ENCODE results near the gene CAMK1G.

CAMK1G gene

DNA sequence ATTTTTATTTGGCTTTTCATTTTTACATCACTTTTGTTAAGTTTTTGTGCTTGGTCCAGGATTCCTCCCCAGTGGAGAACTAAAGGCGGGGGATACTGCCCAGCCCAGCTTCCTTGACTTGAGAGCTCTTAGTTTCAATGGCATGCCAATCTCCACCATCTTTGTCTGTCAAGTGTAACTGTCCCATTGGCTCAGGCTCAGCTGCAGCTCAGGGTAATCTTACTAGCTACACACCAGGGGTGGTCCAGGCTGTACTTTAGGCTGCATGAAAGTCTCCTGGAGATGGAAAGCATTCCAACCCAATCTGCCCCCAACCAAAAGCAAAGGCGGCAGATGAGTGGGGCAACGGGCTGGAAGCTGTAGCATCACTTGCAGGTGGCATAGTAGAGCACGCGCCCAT is 31.4 kb downstream of the CAMK1G start:
- H3K27me3 Mint-ChIP-seq (ENCODE audit: low read depth), result peaks cover 2% of the 10 kb centered on the region
- no peaks in the 10 kb centered on the region for H3K36me3 Mint-ChIP-seq (ENCODE audit: low read depth)
- H3K9me3 Mint-ChIP-seq, result no peaks in the 10 kb centered on the region
- no peak overlapping the region for H3K27ac Mint-ChIP-seq
- no peak for DNase-seq (ENCODE audit: low spot score)
- H3K4me1 Mint-ChIP-seq (ENCODE audit: low read depth), result peaks cover 3% of the 10 kb centered on the region
- H3K4me3 Mint-ChIP-seq, result no peak overlapping the region

DNA sequence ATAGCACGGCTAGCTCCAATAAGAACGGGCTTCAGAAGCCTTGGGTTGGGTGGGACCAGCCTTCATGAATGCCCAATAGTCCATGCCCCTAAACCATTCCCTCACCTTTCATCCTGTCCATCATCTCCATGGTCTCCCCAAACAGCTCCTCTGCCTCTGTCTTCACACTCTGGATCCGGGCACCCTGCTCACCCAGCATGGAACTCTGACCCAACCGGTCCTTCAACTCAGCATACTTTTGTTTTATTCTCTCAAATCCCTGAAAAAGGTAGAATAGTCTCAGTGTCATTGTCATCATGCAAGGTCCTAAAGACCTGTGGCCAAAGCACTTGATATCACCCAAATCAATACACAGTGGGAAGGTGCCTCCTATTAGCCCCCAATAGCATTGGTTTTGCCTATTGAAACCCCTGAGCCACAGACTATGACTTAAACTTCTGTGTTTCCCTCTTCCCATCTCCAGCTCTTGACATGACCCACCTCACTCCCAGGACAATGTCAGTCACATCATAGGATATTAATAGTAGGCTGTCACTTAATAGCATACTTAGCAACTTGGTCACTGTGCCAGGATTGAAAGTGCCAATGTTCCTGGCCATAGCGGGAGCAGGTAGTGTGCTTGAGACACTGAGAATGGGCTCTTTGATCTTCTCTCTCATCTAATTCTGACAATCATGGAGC is 33.0 kb downstream of the CAMK1G start:
- no peak for DNase-seq (ENCODE audit: low spot score)
- Mint-ChIP-seq H3K9me3 (no peaks in the 10 kb centered on the region), H3K27ac (no peak overlapping the region), H3K36me3 (ENCODE audit: low read depth) (no peaks in the 10 kb centered on the region), H3K4me1 (ENCODE audit: low read depth) (peaks cover 3% of the 10 kb centered on the region), H3K4me3 (no peak overlapping the region), H3K27me3 (ENCODE audit: low read depth) (peaks cover 2% of the 10 kb centered on the region)

DNA sequence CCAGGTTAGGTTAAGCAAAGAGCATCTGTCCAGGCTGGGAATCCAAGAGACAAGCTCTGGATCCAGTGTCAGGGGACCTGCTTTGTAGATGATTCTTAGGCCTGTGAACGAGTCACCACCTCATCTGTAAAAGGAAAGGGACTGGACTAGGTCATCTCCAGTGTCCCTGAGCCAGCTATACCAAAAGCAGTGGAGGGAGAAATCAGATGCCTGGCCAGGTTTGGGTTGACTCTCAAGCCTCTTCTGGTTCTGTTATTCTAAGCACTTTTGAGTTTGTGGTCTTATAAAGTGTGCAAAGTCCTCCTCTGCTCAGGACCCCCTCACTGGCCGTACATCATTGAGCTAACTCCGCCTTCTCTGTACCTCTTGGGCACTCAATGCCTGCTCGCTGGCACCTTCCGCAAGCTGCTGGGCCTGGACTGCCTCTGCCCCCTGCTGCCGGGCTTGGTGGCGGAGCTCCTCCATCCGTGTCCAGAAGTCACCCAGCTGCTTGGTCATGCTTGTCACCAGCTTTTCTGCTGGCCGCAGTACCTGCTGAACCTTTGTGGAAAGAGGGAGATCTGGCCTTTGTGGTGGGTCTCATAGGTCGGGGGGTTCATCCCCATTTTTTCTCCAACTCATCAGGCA is 33.6 kb downstream of the CAMK1G start:
- DNase-seq (ENCODE audit: low spot score), result no peak
- H3K4me3 Mint-ChIP-seq, result no peak overlapping the region

DNA sequence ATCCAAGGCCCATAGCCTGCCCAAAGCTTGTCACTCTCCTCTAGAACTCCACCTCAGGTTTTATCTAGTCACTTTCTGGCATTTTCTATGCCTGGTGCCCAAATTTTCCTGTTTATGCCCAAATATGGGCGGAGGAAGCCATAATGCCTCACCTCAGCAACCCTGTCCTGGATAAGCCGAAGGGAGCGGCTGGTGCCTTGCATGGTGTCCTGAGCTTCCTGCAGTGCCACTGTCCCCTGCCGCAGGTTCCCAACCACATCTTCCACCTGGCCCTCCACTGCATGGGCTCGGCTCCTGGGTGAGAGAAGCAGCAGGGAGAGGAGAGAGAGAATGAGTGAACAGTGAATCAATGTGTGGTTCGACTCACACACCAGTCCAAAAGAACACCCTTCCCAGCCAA is 34.2 kb downstream of the CAMK1G start:
- peaks cover 2% of the 10 kb centered on the region for H3K27me3 Mint-ChIP-seq (ENCODE audit: low read depth)
- H3K36me3 Mint-ChIP-seq (ENCODE audit: low read depth), result no peaks in the 10 kb centered on the region
- no peak overlapping the region for H3K27ac Mint-ChIP-seq
- H3K4me1 Mint-ChIP-seq (ENCODE audit: low read depth), result no peaks in the 10 kb centered on the region
- no peaks in the 10 kb centered on the region for H3K9me3 Mint-ChIP-seq
- no peak for DNase-seq (ENCODE audit: low spot score)
- no peak overlapping the region for H3K4me3 Mint-ChIP-seq

More for the DNA sequence above, 33.6 kb downstream of the CAMK1G start:
- H3K27ac Mint-ChIP-seq, result no peak overlapping the region
- H3K27me3 Mint-ChIP-seq (ENCODE audit: low read depth), result peaks cover 2% of the 10 kb centered on the region
- peaks cover 3% of the 10 kb centered on the region for H3K4me1 Mint-ChIP-seq (ENCODE audit: low read depth)
- no peaks in the 10 kb centered on the region for H3K9me3 Mint-ChIP-seq
- no peaks in the 10 kb centered on the region for H3K36me3 Mint-ChIP-seq (ENCODE audit: low read depth)

DNA sequence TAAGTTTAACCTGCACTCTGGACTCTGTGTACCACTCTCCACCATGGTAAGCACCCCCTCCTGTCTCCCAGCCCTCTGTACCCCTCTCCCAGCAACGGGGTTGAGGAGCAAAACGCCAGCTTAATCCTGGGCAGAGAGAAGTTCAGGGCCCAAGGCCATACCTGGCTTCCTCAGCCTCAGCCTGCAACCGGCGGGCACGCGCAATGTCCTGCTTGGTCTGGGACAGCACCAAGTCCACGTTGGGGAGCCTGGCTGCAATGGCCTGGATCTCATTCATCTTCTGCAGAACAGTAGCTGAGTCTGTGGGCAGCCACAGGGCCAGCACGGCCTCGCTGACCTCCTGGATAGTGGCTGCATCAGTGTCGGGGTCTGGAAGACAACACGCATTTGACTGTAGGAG is 34.8 kb downstream of the CAMK1G start:
- Mint-ChIP-seq H3K4me1 (ENCODE audit: low read depth) (no peaks in the 10 kb centered on the region), H3K9me3 (no peaks in the 10 kb centered on the region), H3K4me3 (no peak overlapping the region), H3K27me3 (ENCODE audit: low read depth) (peaks cover 2% of the 10 kb centered on the region), H3K36me3 (ENCODE audit: low read depth) (no peaks in the 10 kb centered on the region), H3K27ac (no peak overlapping the region)
- DNase-seq (ENCODE audit: low spot score), result no peak

DNA sequence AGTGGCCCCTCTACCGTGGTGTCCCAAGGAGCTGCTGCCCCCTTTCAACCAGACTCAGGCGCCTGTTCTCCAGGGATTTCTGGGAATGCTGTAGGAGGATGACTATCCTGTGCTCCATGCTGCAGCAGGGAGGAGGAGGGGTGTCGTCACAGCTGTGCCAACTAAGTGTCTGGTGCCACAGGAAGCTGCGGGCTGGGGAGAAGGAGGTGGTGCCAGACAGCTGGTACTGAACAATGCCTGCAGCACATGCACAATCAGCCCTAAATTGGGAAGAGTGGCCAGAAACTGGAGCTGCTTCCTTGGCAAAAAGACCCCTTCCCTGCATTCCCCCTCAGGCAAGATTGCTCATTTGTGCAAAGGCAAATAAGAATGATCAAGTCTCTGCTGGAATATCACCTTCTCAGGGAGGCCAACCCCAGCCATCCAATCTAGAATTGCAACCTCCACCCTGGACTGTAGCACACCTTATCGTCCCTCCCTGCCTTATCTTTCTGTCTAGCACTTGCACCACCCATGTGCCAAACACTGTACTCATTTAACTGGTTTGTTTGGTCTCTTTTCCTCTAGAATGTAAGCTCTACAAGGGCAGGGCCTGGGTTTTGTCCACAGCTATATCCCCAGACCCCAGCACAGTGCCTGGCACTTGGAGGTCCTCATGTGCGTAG is 35.4 kb downstream of the CAMK1G start:
- H3K27me3 Mint-ChIP-seq (ENCODE audit: low read depth), result no peaks in the 10 kb centered on the region
- no peaks in the 10 kb centered on the region for H3K36me3 Mint-ChIP-seq (ENCODE audit: low read depth)
- no peak overlapping the region for H3K4me3 Mint-ChIP-seq
- DNase-seq (ENCODE audit: low spot score), result no peak
- H3K9me3 Mint-ChIP-seq, result no peaks in the 10 kb centered on the region
- no peaks in the 10 kb centered on the region for H3K4me1 Mint-ChIP-seq (ENCODE audit: low read depth)
- no peak overlapping the region for H3K27ac Mint-ChIP-seq

DNA sequence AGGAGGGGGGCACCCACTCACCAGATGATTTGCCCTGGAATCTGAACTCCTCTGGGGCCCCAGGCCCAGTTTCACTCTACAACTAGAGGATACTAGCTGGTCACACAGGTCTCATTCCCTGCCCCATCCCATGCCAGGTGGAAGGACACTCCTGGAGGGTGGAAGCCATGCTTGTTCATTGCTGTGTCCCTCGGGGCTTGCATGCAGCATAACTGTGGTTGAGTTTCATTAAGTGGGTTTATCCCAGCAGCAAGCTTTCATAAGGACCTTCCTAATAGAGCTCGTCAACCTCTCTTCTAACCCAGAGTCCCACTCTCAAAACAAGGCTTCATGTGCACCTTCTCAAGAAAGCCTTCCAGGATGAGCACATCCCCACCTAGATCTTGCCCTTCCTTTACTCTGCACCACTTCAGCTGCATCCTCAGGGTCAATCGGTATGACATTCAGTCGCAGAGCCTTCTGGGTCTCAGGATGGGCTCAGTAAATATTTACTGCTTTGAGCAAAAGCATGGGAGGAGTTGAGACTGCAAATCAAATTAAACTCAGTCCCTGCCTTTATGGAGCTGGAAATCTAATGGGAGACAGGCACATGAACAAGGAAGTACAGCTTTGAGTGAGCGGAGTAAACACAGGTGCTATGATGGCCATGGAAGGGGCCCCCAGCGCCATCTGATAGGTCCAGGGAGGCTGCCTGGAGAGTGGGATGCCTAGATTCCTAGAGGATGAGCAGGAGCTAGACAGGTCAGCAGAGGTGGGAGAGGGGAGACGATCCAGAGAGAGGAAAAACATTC is 36.4 kb downstream of the CAMK1G start:
- H3K27me3 Mint-ChIP-seq (ENCODE audit: low read depth), result no peaks in the 10 kb centered on the region
- no peaks in the 10 kb centered on the region for H3K9me3 Mint-ChIP-seq
- no peaks in the 10 kb centered on the region for H3K36me3 Mint-ChIP-seq (ENCODE audit: low read depth)
- H3K27ac Mint-ChIP-seq, result no peak overlapping the region
- no peak for DNase-seq (ENCODE audit: low spot score)
- H3K4me3 Mint-ChIP-seq, result no peak overlapping the region
- no peaks in the 10 kb centered on the region for H3K4me1 Mint-ChIP-seq (ENCODE audit: low read depth)

DNA sequence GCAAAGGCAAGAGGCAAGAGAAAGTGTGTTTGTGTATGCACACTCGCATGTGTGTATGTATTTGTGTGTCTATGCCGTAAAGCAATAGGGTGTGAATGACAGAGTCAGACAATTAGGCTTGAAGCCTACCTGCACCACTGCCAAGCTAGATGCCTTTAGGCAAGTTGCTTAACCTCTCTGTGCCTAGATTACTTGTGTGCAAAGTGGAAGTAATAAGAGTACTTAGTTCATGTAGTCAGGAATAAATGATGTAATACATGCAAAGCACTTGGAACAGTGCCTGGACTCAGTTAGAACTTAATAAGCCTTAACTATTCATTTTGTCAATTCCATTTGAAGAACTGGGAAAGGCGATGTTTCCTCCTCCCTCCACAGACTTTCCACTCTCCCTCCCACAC is 37.0 kb downstream of the CAMK1G start:
- no peak for DNase-seq (ENCODE audit: low spot score)
- Mint-ChIP-seq H3K4me3 (no peak overlapping the region), H3K9me3 (no peaks in the 10 kb centered on the region), H3K4me1 (ENCODE audit: low read depth) (no peaks in the 10 kb centered on the region), H3K27me3 (ENCODE audit: low read depth) (no peaks in the 10 kb centered on the region), H3K27ac (no peak overlapping the region), H3K36me3 (ENCODE audit: low read depth) (no peaks in the 10 kb centered on the region)

DNA sequence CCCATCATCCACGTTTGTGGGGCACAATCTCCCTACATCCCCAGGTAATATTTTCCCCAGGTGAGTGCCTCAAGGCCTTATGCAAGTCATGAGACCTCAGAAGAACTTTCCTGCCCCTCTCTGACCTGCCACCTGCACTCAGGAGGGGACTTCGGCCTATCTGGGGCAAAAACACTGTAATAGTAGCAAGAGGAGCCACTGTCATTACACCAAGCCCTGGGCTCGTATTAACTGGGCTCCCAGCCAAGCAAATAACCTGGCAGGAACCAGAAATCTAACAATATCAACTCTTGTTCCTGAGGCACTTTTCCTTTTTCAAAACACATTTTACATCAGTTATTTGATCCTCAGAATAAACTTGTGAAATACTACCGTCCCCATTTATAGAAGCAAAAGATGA is 37.8 kb downstream of the CAMK1G start:
- Mint-ChIP-seq H3K4me3 (no peak overlapping the region), H3K4me1 (ENCODE audit: low read depth) (no peaks in the 10 kb centered on the region), H3K9me3 (no peaks in the 10 kb centered on the region), H3K27me3 (ENCODE audit: low read depth) (no peaks in the 10 kb centered on the region), H3K36me3 (ENCODE audit: low read depth) (no peaks in the 10 kb centered on the region), H3K27ac (no peak overlapping the region)
- DNase-seq (ENCODE audit: low spot score), result no peak

DNA sequence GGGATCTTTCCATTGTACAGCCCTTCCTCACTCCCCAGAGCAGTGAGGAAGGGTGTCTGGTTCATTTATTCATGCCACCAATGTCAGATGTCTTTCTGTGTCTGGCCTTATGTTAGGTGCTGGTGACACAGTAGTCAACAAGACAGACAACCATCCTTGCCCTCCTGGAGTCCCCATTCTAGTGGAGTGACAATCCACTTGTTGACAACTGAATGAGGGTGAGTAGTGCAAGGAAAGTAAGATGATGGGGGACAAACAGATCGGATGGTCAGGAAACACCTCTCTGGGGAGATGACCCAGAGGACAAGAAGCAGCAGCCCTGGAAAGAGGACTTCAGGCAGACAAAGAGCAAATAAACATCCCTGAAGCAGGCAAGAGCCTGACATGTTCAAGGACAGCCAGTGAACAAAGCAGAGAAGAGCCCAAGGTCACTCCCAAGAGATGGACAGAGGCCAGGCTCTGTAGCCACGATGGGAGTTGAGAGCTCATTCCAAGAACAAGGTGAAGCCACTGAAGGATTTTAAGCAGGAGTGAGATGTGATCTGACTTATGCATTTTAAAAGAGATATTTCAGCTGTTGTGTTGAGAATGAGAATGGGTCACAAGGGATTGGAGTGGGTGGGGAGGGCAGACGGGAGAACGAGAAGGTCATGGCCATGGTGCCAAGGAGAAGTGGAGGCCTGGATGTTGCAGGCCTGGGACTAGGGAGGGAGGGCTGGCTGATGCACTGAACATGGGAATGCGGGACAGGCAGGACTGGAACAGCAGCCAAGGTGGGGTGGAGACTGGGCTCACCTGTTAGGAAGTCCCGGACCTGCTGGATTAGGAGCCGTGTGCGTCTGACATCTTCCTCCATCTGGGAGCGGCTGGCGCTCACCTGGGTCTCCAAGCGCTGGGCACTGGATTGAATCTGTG is 38.5 kb downstream of the CAMK1G start:
- Mint-ChIP-seq H3K27ac (no peak overlapping the region), H3K9me3 (no peaks in the 10 kb centered on the region), H3K27me3 (ENCODE audit: low read depth) (no peaks in the 10 kb centered on the region), H3K4me1 (ENCODE audit: low read depth) (no peaks in the 10 kb centered on the region), H3K36me3 (ENCODE audit: low read depth) (no peaks in the 10 kb centered on the region), H3K4me3 (no peak overlapping the region)
- no peak for DNase-seq (ENCODE audit: low spot score)

DNA sequence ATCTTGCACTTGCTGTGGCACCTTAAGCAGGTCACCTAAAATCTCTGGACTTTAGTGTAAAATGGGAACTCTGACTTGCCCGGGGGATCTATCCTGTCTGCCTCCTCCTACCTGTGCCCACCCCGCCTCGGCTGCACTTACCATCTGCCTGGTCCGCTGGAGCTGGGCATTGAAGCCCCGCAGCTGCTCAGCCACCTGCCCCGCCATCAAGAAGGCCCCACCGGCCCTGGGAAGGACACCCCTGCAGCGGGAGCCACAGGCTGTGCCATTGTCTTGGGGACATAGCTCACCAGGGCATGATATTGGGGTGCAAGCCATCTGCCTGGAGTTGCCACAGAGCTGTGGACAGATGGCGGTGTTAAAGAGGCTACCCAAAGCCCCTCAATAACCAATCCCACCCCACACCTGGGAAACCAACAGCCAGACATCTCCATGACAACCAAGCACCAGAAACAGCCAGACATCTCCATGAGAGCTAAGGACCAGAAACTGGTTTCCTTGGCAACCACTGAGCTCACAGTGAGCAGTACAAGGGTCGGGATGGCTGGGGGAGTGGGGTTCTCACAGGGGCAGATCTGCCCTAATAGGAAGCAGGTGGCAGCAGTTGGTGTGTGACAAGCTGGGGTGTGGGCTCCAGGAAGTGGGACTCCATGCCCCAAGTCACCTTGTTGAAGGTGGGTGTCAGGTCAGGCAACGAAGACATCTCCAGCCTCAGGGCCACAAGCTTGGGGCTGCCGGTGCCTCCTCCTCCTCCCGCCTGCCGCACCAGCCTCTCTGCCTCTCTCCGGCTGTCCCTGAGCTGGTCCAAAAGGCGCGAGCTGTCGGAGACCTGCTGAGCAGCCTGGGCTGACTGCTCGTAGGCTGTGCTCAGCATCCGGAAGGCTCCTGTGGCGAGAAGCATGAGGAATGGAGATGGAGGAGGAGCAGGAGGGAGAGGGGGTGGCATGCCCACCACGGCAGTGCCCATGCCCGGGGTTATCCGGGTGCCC is 39.6 kb downstream of the CAMK1G start:
- no peaks in the 10 kb centered on the region for H3K9me3 Mint-ChIP-seq
- no peak overlapping the region for H3K4me3 Mint-ChIP-seq
- H3K4me1 Mint-ChIP-seq (ENCODE audit: low read depth), result no peaks in the 10 kb centered on the region
- no peak overlapping the region for H3K27ac Mint-ChIP-seq
- H3K36me3 Mint-ChIP-seq (ENCODE audit: low read depth), result no peaks in the 10 kb centered on the region
- no peak for DNase-seq (ENCODE audit: low spot score)
- H3K27me3 Mint-ChIP-seq (ENCODE audit: low read depth), result no peaks in the 10 kb centered on the region
